Activated CD4-positive, alpha-beta T cell treated with anti-CD3 and anti-CD28 coated beads, Interleukin-2, Interleukin-6, amounts not matched to agents 100 ng/mL and 50 ng/mL, durations not matched to agents 16 hours and 8 hours (primary cell): ENCODE data around the gene MMADHC.
A peak's percentile ranks its signal among the peaks of the same experiment; 100 is the strongest.

ENCODE experiments used
- DNase-seq: peaks from one replicate; pipeline ENCODE4 v3.0.0-alpha.2; 2020

The MMADHC gene

DNA sequence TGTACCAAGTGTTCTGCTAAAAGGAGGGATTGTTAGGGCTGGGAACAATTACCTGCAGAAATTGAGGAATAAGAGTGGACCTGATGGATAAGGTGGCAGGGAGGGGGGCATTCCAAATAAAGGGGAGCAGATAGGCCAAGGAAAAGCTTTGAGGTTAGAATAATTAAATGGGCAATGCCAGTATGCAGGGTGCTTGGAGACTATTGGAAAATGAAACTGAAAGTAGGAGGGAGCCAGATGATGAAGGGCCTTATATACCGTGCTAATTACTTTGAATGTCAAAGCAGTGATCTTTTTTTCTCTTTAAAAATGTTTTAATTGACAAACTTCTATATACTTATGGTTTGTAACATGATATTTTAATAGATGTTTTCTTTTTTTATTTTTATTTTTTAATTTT is 42.9 kb downstream of the MMADHC start:
- DNase-seq: no peak

DNA sequence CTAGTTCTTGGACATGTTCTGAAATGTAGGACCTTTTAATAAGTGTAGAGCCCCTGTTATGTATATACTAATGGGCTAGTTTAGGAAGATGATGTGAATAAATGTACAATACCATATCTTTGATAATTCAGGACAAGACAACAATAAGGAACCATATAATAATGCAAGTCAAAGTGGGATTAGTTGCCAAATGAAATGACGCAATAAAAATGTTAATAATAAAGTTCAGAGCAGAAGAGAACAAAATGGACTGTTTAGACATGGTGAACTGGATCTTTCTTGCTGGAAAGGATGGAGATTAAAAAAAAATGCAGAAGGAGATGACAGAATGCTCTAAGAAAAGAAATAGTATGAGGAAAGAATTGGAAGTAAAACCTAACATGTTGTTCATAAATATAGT is 43.7 kb downstream of the MMADHC start:
- DNase-seq: no peak

- no peak for DNase-seq
These were observed 47.4 kb downstream of the MMADHC start for GRCh38 chr2:149540138-149540537.

DNA sequence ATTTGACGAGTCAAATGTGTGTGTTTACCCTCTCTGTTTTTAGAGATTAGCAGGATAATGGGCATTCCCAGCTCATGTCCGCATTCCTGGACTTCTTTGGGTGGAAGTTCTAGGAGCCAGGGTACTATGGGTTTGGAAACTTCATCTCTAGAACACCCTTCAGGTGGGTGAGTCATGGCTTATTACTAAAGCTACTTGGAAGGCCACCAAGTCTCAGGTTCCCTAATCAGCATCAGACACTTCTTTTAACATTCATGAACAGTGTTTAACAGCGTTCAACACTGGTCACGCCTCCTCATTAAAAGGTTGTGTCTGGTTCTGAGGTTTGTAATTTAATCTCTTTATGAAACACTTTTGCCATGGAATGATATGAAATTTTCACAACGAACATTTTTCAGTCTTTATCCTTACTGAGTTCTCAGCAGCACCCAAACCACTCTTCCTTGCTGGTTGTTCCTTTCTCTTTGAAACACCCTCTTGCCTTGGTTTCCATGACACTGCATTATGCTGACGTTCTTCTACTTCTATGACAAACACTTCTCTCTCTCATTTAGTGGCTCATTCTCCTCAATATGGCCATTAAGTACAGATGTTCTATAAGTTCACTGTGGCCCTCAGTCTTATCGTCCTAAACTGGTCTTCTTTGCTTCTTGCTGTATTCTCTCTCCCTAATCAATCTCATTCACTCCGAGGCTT is 49.3 kb downstream of the MMADHC start:
- DNase-seq: no peak

- peak; percentile 57 for DNase-seq
These were observed 50.4 kb downstream of the MMADHC start for GRCh38 chr2:149537092-149537726.

DNA sequence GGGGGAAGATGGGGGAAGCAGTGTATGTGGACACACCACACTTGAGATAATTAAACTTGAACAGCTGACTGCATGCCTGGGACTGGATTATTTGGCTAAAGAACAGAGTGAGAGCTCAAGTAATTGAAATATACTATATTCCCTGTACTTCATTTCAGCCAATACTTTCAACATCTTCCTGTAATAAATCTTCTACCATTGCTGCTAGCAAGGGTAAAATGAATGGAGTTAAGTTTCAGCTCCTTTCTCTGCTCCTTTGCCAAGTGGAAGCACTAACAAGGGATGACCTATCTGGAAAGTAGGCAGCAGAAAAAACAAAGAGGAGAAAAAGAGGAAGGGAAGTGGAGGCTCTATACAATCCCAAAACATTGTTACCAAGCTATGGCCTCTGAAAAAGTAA is 50.9 kb downstream of the MMADHC start:
- no peak for DNase-seq

DNA sequence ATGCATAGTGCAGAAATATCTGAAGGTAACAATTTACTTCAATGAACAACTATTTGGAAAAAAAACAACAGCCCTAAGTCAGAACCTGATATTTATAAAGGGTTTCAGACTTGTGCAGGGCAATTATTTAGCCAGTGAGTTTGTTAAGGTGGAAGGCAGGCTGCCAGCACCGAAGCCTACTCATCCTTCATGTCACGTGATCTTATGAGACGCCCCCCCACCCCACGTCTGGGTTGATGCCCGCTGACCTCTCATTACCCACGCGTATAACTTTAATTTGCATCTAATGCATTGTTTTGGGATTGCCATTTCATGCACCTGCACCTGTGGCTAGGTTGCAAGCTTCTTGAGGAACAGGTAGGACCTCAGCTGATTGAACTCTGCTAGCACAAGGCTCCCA is 52.9 kb downstream of the MMADHC start:
- DNase-seq: no peak

DNA sequence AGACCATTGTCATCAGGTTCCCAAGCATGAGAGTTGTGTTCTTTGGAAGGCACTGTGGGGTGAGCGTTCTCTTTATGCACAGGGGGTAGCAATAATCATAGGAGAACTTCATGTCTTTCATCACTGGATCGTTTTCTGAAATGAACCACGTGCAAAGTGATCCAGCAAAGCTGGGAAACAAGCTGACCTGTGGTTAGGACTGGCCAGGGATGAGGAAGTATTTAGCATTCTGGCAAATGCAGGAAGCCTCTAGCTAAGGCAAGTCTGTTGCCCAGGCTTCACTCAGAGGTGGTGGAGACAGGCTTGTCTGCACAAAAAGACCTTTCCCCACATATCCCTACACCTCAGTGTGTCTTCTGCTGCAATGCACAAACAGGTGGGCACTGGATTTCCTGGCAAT is 58.6 kb downstream of the MMADHC start:
- DNase-seq: no peak

- no peak for DNase-seq
These were observed 59.4 kb downstream of the MMADHC start for GRCh38 chr2:149527998-149528755.

DNA sequence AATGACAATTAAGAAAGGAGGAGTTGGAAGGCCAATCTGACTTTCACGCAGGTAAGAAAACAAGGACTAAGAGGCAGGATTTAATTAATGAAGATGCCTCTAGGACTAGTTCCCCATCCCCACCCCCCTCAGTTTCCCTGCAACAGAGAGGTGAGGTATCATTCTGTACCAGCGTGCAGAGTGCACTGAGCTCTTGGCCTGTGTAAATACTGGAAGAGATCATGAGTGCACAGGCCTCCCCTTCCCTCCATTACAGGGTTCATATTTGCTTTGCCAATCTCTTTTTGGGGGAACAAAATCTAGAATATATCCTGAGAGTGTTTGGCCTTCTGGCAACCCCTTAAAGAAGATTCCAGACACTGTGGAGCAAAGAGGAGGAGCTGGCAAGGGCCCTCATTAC is 60.9 kb downstream of the MMADHC start:
- DNase-seq: no peak

DNA sequence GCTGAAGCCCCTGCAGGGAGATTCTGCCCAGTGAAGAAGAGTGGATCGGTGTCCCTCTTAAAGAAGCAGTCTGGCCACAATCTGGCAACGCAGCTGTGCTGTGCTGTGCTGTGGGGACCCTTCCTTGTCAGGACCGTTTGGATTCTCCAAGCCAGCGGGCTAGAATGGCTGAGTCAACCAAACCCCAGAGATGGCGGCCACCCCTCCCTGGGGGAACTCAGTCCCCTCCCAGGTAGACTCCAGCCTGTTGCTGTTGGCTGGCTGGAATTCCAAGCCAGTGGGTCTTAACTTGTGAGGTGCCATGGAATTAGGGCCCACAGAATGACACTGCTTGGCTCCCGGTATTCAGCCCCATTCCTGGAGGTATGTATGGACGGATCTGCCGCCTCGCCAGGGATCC is 62.3 kb downstream of the MMADHC start:
- no peak for DNase-seq
